B cell (primary cell): Measurements from ENCODE around the gene UBASH3B. TPM values are rescaled to one million over a fixed set of nuclear protein-coding genes. Genes with fewer than 3 reads are reported as not detected.

Source experiments
- ATAC-seq: fragments of 200-7000 bp; cut with Tn5 transposase; one replicate; pipeline ENCODE4 v1.10.0; 2021; ENCODE audit warnings: low read depth, mild to moderate bottlenecking, moderate number of reproducible peaks, moderate library complexity
- CTCF ChIA-PET: fragments of 350-600 bp; sonication (Branson Sonifier 250); formaldehyde crosslinking; loops from one replicate; lab custom pipeline; 2021; ENCODE audit warnings: antibody characterized with exemption, inconsistent platforms; lab: Charles Lee
- POLR2A ChIA-PET: fragments of 350-600 bp; sonication (Branson Sonifier 250); formaldehyde crosslinking; loops from one replicate; lab custom pipeline; 2021; ENCODE audit warnings: antibody characterized with exemption; lab: Charles Lee
- DNase-seq: peaks from one replicate; pipeline ENCODE4 v3.0.0; 2013
- H2AFZ ChIP-seq: 2 replicates; pipeline ENCODE4 v1.6.1; 2012; ENCODE audit warnings: mild to moderate bottlenecking, low read depth, low read length; ENCODE audit not compliant: insufficient read depth, poor library complexity, severe bottlenecking
- H3K27ac ChIP-seq, 2 donors: 1 replicate in 1 of 2; 2 replicates in 1 of 2; pipeline ENCODE4 v1.5.1; 2012 to 2013; ENCODE audit warnings: low read length in 2 of 2, mild to moderate bottlenecking in 2 of 2, moderate library complexity in 1 of 2
- H3K27me3 ChIP-seq, 4 experiments: fragments of 200-600 bp in 1 of 4; sonication (generic) in 1 of 4; replicated peaks in 1 of 4; 1 replicate in 2 of 4; 2 replicates in 2 of 4; pipeline versions ENCODE4 v1.6.1 to v1.7.0; 2013 to 2016; ENCODE audit warnings: low read length in 3 of 4, mild to moderate bottlenecking in 2 of 4, mixed read lengths in 1 of 4, moderate library complexity in 1 of 4; ENCODE audit not compliant: insufficient read depth in 4 of 4, control insufficient read depth in 3 of 4; ENCODE audit errors: control extremely low read depth in 1 of 4
- H3K36me3 ChIP-seq, 2 experiments: replicated peaks in 1 of 2; 1 replicate in 1 of 2; 2 replicates in 1 of 2; pipeline versions ENCODE4 v1.6.1 to v1.7.1; 2013; ENCODE audit warnings: low read length in 1 of 2; ENCODE audit not compliant: insufficient read depth in 2 of 2, control insufficient read depth in 1 of 2; ENCODE audit errors: control extremely low read depth in 1 of 2, extremely low read depth in 1 of 2
- H3K4me1 ChIP-seq, 2 donors: fragments of 200-600 bp in 1 of 2; sonication (generic) in 1 of 2; 1 replicate in 1 of 2; 2 replicates in 1 of 2; pipeline versions ENCODE4 v1.5.1 to v1.6.1; 2013 to 2017; ENCODE audit warnings: low read length in 2 of 2; ENCODE audit not compliant: control insufficient read depth in 2 of 2, insufficient read depth in 2 of 2
- H3K4me2 ChIP-seq: replicated peaks from 2 replicates; pipeline ENCODE3; 2012; ENCODE audit warnings: mild to moderate bottlenecking, low read depth, low read length; ENCODE audit not compliant: poor library complexity, severe bottlenecking
- H3K4me3 ChIP-seq, 5 experiments: fragments of 200-600 bp in 1 of 5; sonication (generic) in 1 of 5; 1 replicate in 3 of 5; 2 replicates in 2 of 5; pipeline versions ENCODE4 v1.5.1 to v1.7.0; 2011 to 2016; ENCODE audit warnings: low read length in 4 of 5, mild to moderate bottlenecking in 4 of 5, low read depth in 2 of 5, control low read depth in 1 of 5, moderate library complexity in 1 of 5; ENCODE audit not compliant: insufficient read depth in 1 of 5; ENCODE audit errors: control extremely low read depth in 1 of 5, extremely low read depth in 1 of 5
- H3K79me2 ChIP-seq: fragments of 200-600 bp; sonication (generic); one replicate; pipeline ENCODE4 v1.6.0; 2016; ENCODE audit warnings: low read length; ENCODE audit not compliant: control insufficient read depth, insufficient read depth
- H3K9ac ChIP-seq: fragments of 200-600 bp; sonication (generic); 2 replicates; pipeline ENCODE4 v1.6.1; 2017; ENCODE audit warnings: mild to moderate bottlenecking, low read length, moderate library complexity
- H3K9me3 ChIP-seq, 3 donors: one replicate each; pipeline versions ENCODE4 v1.6.1 to v1.7.1; 2013; ENCODE audit warnings: low read length in 2 of 3; ENCODE audit not compliant: control insufficient read depth in 2 of 3, insufficient read depth in 1 of 3; ENCODE audit errors: control extremely low read depth in 1 of 3
- H4K20me1 ChIP-seq: 2 replicates; pipeline ENCODE4 v1.6.0; 2012; ENCODE audit warnings: mild to moderate bottlenecking, low read length; ENCODE audit not compliant: insufficient read depth, control insufficient read depth, poor library complexity, severe bottlenecking
- H3K27ac Mint-ChIP-seq: one replicate; pipeline ENCODE4 v1.8.0; 2021; ENCODE audit warnings: mixed read lengths
- H3K27me3 Mint-ChIP-seq: one replicate; pipeline ENCODE4 v1.8.0; 2021; ENCODE audit warnings: mixed read lengths
- H3K4me1 Mint-ChIP-seq: one replicate; pipeline ENCODE4 v1.8.0; 2021; ENCODE audit warnings: mixed read lengths
- H3K4me3 Mint-ChIP-seq: one replicate; pipeline ENCODE4 v1.8.0; 2021; ENCODE audit warnings: mixed read lengths
- H3K9me3 Mint-ChIP-seq: one replicate; pipeline ENCODE4 v1.8.0; 2022; ENCODE audit warnings: mixed read lengths; ENCODE audit not compliant: insufficient read depth
- EZH2 ChIP-seq: IDR thresholded peaks from 2 replicates; pipeline ENCODE4 v1.6.1; 2012; ENCODE audit warnings: borderline replicate concordance, low read depth, mild to moderate bottlenecking, moderate library complexity, low read length; ENCODE audit not compliant: insufficient read depth, poor library complexity, severe bottlenecking
- WGBS: methylation state at CpG from one replicate; pipeline ENCODE4 v1.1.5; 2013; ENCODE audit warnings: missing lambda C conversion rate; ENCODE audit not compliant: insufficient coverage; 5-methylcytosine and 5-hydroxymethylcytosine counted together
- intact Hi-C: fragments of 100-400 bp; cut with micrococcal nuclease; formaldehyde crosslinking; loops from one replicate; pipeline ENCODE4 v1.10.0; 2022
- polyA plus RNA-seq: library from polyadenylated mRNA; depleted of rRNA; stranded (reverse); fragments of >200 nt; gene quantifications from 2 replicates; pipeline ENCODE4 v1.2.3, GENCODE V29; 2012
- total RNA-seq, 2 donors: library from RNA; stranded (reverse); fragments of 120-200 nt in 1 of 2; gene quantifications; 1 replicate in 1 of 2; 2 replicates in 1 of 2; pipeline versions ENCODE4 v1.2.3 to v1.2.4, GENCODE V29; 2013 to 2022
- TF ChIP-seq, protein P1 (sequence below): fragments of 200-600 bp; IDR thresholded peaks from one replicate; pipeline ENCODE4 v1.8.0; 2022; ENCODE audit warnings: antibody characterized with exemption, mild to moderate bottlenecking

UBASH3B gene
- total and polyA plus RNA-seq, 2 donors (not counting 1 experiment from before 2014, with no cell fraction given), result 2.3 to 3.6 TPM

DNA sequence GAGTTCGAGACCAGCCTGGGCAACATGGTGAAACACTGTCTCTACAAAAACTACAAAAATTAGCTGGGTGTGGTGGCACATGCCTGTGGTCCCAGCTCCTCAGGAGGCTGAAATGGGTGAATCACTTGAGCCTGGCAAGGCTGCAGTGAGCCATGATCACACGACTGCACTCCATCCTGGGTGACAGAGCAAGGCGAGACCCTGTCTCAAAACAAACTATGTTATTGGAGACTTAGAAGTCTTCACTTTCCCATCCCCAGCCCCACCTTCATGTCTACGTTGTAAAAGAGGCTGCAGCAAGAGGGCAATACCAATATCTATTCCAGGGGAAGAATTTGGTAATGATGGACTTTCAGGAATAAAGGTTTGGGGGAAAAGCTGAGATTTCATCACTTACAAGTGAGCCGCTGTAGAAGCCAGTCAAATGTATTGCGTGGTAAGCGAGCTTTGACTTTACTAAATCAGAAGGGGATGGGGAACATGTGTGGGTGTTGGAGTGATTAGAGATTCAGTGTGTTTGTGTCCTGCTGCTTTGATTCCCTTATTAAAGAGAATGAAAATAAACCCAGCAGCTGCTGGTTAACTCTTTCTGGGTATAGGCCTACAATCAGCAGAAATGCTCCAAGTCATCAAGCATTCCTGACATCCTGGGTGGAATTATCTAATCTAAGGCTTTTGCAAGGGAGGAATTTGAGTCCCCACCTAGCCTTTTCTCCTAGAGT, 53.7 kb downstream of the UBASH3B start:
- 75% methylated on average over 4 of the region's 7 CpGs for WGBS
- Histone ChIP-seq H3K79me2 (peaks cover 25% of the 10 kb centered on the region), H3K27ac (no peak overlapping the region), H3K4me1 (peaks cover 27 to 32% of the 10 kb centered on the region in 2 donors), H3K9ac (no peak overlapping the region), H3K9me3 (no peaks in the 10 kb centered on the region), H2AFZ (no peak overlapping the region), H3K36me3 (no peaks in the 10 kb centered on the region), H3K4me3 (no peak overlapping the region), H3K27me3 (no peaks in the 10 kb centered on the region), H4K20me1 (no peaks in the 10 kb centered on the region), H3K4me2 (no peak overlapping the region)
- Mint-ChIP-seq H3K4me3 (peak overlapping the region; percentile 18), H3K9me3 (no peaks in the 10 kb centered on the region), H3K4me1 (peaks cover 35% of the 10 kb centered on the region), H3K27me3 (no peaks in the 10 kb centered on the region), H3K27ac (no peak overlapping the region)
- intact Hi-C loops, result no loop called here
- DNase-seq (no peak), ATAC-seq (no peak)
- CTCF ChIA-PET, result interaction anchor here (0.9 to 2.1 kb wide), 2 partner anchors 11 to 46 kb away, joined by 3 to 9 read pairs; no protein-coding TSS in a partner anchor
- TF ChIP-seq, protein P1, sequence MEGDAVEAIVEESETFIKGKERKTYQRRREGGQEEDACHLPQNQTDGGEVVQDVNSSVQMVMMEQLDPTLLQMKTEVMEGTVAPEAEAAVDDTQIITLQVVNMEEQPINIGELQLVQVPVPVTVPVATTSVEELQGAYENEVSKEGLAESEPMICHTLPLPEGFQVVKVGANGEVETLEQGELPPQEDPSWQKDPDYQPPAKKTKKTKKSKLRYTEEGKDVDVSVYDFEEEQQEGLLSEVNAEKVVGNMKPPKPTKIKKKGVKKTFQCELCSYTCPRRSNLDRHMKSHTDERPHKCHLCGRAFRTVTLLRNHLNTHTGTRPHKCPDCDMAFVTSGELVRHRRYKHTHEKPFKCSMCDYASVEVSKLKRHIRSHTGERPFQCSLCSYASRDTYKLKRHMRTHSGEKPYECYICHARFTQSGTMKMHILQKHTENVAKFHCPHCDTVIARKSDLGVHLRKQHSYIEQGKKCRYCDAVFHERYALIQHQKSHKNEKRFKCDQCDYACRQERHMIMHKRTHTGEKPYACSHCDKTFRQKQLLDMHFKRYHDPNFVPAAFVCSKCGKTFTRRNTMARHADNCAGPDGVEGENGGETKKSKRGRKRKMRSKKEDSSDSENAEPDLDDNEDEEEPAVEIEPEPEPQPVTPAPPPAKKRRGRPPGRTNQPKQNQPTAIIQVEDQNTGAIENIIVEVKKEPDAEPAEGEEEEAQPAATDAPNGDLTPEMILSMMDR, result no peak
- no peak for TF ChIP-seq EZH2
- POLR2A ChIA-PET, result no interaction called here

DNA sequence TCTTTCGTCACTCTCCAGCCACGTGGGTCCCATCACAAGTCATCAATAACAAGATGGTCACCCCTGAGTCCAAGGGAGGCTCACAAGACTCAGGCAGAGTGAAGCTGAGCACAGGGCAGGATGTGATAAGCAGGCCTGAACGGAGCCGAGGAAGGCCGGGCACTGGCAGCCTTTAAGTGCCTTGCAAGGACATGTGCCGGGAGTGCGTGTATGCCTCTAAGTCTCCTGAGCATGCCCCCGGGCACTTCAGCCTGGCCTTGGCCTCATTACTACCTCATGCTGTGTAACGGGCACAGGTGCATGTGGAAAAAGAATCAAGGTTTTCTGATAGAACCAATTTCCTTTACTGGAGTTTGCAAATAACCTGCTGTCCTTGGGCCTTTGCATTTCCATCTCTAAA, 55.8 kb downstream of the UBASH3B start:
- Histone ChIP-seq H3K9me3 (peaks cover 0 to 4% (median 0%) of the 10 kb centered on the region in 3 donors), H3K9ac (no peak overlapping the region), H3K4me2 (no peak overlapping the region), H4K20me1 (no peaks in the 10 kb centered on the region), H3K36me3 (no peaks in the 10 kb centered on the region), H2AFZ (no peak overlapping the region), H3K79me2 (peaks cover 25% of the 10 kb centered on the region), H3K27me3 (no peaks in the 10 kb centered on the region), H3K4me3 (no peak overlapping the region), H3K4me1 (peaks cover 47 to 54% of the 10 kb centered on the region in 2 donors), H3K27ac (no peak overlapping the region)
- ATAC-seq (no peak), DNase-seq (no peak)
- ChIA-PET CTCF (interaction anchor here (3.6 kb wide), 1 partner anchor 44 kb away, joined by 21 read pairs; no protein-coding TSS in a partner anchor), POLR2A (no interaction called here)
- H3K27me3 Mint-ChIP-seq, result no peaks in the 10 kb centered on the region
- H3K4me1 Mint-ChIP-seq, result peaks cover 53% of the 10 kb centered on the region
- 95% methylated on average over 8 of the region's 9 CpGs for WGBS
- intact Hi-C loops, result no loop called here
- H3K4me3 Mint-ChIP-seq, result no peak overlapping the region
- no peak overlapping the region for H3K27ac Mint-ChIP-seq
- no peaks in the 10 kb centered on the region for H3K9me3 Mint-ChIP-seq
- TF ChIP-seq, protein P1, result no peak
- no peak for TF ChIP-seq EZH2
